Measurements from ENCODE around the gene KCNT1. TPM values are rescaled to one million over a fixed set of nuclear protein-coding genes. Genes with fewer than 3 reads are reported as not detected.

KCNT1 gene
- total RNA-seq, 1 experiment from 2014 or later, result 0.68 TPM

DNA sequence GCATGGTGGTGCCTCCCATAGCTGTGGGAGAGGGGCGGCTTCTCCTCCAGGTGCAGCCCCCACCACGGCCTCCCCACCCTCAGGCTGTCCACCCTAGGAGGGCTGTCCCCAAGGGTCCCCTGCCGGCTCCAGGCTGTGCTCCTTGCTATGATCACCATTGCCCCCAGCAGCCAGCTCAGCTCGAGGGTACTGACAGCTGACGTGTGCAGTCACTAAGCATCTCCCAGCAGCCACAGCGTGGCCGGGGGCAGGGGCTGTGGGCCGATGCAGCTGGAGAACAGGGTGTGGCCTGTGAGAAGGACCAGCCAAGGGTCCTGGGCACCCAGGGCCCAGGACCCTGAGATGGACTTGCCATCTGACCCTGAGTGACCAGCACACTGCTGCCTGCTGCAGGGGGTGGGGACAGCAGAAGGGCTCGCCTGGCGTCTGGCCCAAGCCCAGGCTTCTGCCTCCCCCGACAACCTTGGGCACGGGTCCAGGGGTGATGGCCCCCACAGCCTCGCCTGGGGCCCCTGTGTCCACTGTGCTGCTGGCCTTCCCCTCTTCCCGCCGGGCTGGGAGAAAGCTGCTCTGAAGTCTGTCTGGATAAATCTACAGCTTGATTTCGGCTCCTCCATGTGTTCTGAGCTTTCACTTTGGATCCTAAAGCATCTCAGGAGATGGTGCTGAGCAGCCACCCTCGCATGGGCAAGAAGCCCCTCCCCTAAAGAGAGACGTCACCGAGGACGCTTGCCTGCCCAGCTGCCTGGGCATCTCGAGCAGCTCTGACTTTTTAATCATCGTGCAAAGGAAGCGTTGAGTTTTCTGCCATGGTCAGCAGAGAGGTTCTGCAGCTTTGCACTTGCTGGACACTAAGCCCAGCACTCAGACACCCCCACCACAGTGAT is 5.5 kb downstream of the KCNT1 start:
- no peak overlapping the region for H3K4me2 ChIP-seq (ENCODE audit: insufficient read depth, insufficient read length, low read length)
- Mint-ChIP-seq H3K9me3 (no peaks in the 10 kb centered on the region; a peak in 1 of 5 replicates), H3K27ac (no peak overlapping the region), H3K4me3 (no peak overlapping the region), H3K27me3 (ENCODE audit: low read depth) (peaks cover 28% of the 10 kb centered on the region), H3K4me1 (peaks cover 2 to 4% of the 10 kb centered on the region in 2 experiments; a peak in 3 of 4 replicates), H3K36me3 (ENCODE audit: insufficient read depth in 1 of 3, low read depth in 3 of 3) (no peaks in the 10 kb centered on the region)
- WGBS (ENCODE audit: extremely low coverage, insufficient read length, low lambda C conversion rate), result no CpG with 5 or more reads among the region's 23 CpGs
- no peak overlapping the region for H3K56ac ChIP-seq (ENCODE audit: insufficient read length, low read depth, low read length)
- no peaks in the 10 kb centered on the region for H3K79me1 ChIP-seq (ENCODE audit: insufficient read depth, low read depth, low read length, poor library complexity, severe bottlenecking)
- H3K23me2 ChIP-seq (ENCODE audit: insufficient read length, low read depth, low read length, poor library complexity, severe bottlenecking), result no peaks in the 10 kb centered on the region
- no peak overlapping the region for H3K4ac ChIP-seq (ENCODE audit: low read depth, low read length)
- H4K91ac ChIP-seq (ENCODE audit: insufficient read length, low read depth, low read length), result no peak overlapping the region
- no peaks in the 10 kb centered on the region for H4K20me1 ChIP-seq (ENCODE audit: control insufficient read depth, insufficient read depth, insufficient read length)
- TF ChIP-seq, protein P1, sequence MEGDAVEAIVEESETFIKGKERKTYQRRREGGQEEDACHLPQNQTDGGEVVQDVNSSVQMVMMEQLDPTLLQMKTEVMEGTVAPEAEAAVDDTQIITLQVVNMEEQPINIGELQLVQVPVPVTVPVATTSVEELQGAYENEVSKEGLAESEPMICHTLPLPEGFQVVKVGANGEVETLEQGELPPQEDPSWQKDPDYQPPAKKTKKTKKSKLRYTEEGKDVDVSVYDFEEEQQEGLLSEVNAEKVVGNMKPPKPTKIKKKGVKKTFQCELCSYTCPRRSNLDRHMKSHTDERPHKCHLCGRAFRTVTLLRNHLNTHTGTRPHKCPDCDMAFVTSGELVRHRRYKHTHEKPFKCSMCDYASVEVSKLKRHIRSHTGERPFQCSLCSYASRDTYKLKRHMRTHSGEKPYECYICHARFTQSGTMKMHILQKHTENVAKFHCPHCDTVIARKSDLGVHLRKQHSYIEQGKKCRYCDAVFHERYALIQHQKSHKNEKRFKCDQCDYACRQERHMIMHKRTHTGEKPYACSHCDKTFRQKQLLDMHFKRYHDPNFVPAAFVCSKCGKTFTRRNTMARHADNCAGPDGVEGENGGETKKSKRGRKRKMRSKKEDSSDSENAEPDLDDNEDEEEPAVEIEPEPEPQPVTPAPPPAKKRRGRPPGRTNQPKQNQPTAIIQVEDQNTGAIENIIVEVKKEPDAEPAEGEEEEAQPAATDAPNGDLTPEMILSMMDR (conservative IDR thresholded peaks at IDR 0.05), result no peak
- H4K5ac ChIP-seq (ENCODE audit: insufficient read length, low read depth, low read length), result no peak overlapping the region
- no peak overlapping the region for H2BK15ac ChIP-seq (ENCODE audit: low read depth, low read length)
- no peak overlapping the region for H2AK5ac ChIP-seq (ENCODE audit: insufficient read length, low read length)
- H2AFZ ChIP-seq (ENCODE audit: low read length), result no peak overlapping the region
- no peak overlapping the region for H2BK12ac ChIP-seq (ENCODE audit: insufficient read length, low read depth, low read length)
- H3K18ac ChIP-seq (ENCODE audit: insufficient read length, low read depth, low read length), result no peak overlapping the region
- H3K9me3 ChIP-seq (ENCODE audit: control insufficient read depth, low read depth, low read length), result no peaks in the 10 kb centered on the region
- no peaks in the 10 kb centered on the region for H3K4me1 ChIP-seq (ENCODE audit: insufficient read depth, low read length)
- no peak overlapping the region for H2BK120ac ChIP-seq (ENCODE audit: low read depth, low read length, poor library complexity, severe bottlenecking)
- H3K79me2 ChIP-seq (ENCODE audit: insufficient read depth, low read length), result no peaks in the 10 kb centered on the region
- H3K27me3 ChIP-seq (ENCODE audit: insufficient read depth, low read length), result no peaks in the 10 kb centered on the region; the same call in 1 of the 2 replicates
- H2BK5ac ChIP-seq (ENCODE audit: insufficient read length, low read length), result no peak overlapping the region
- no peak overlapping the region for H3K14ac ChIP-seq (ENCODE audit: insufficient read depth, low read length)
- no peak overlapping the region for H3K9ac ChIP-seq (ENCODE audit: extremely low read depth, insufficient read length, low read length)
- H3K23ac ChIP-seq (ENCODE audit: insufficient read length, low read depth, low read length), result no peak overlapping the region
- H3T11ph ChIP-seq (ENCODE audit: low read length), result no peak overlapping the region
- no peak overlapping the region for H2BK20ac ChIP-seq (ENCODE audit: low read depth, low read length, poor library complexity, severe bottlenecking)
- DNase-seq, result no peak
- H3K27ac ChIP-seq (ENCODE audit: insufficient read length, low read depth, low read length), result no peak overlapping the region
- no peak overlapping the region for H4K8ac ChIP-seq (replicated peaks; ENCODE audit: insufficient read length, low read depth, low read length)
